ENCODE data around the gene DGKB. TPM values are rescaled to one million over a fixed set of nuclear protein-coding genes. Genes with fewer than 3 reads are reported as not detected.

DGKB gene
- total RNA-seq, 2 donors from 2014 or later = 0.52 TPM; not detected in 1

- Histone ChIP-seq H3K4me1 (no peaks in the 10 kb centered on the region), H3K9me3 (no peaks in the 10 kb centered on the region), H3K4me3 (no peak overlapping the region), H3K36me3 (replicated peaks in 1 of 2; ENCODE audit: insufficient read depth in 1 of 2, low read depth in 2 of 2) (no peaks in the 10 kb centered on the region), H3K27me3 (no peaks in the 10 kb centered on the region), H3K27ac (no peak overlapping the region)
- ATAC-seq = no peak
- intact Hi-C loops (cut with DNase I) = no loop called here
- no peak for DNase-seq
- WGBS, 2 donors = 31 to 37% methylated on average over 2 of the region's 2 CpGs
- TF ChIP-seq, protein P1, sequence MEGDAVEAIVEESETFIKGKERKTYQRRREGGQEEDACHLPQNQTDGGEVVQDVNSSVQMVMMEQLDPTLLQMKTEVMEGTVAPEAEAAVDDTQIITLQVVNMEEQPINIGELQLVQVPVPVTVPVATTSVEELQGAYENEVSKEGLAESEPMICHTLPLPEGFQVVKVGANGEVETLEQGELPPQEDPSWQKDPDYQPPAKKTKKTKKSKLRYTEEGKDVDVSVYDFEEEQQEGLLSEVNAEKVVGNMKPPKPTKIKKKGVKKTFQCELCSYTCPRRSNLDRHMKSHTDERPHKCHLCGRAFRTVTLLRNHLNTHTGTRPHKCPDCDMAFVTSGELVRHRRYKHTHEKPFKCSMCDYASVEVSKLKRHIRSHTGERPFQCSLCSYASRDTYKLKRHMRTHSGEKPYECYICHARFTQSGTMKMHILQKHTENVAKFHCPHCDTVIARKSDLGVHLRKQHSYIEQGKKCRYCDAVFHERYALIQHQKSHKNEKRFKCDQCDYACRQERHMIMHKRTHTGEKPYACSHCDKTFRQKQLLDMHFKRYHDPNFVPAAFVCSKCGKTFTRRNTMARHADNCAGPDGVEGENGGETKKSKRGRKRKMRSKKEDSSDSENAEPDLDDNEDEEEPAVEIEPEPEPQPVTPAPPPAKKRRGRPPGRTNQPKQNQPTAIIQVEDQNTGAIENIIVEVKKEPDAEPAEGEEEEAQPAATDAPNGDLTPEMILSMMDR (IDR thresholded peaks at IDR 0.05) = no peak
- no peak for TF ChIP-seq POLR2A (IDR thresholded peaks at IDR 0.05)
Measured at GRCh38 chr7:14147532-14147931, 755.0 kb downstream of the DGKB start.

DNA sequence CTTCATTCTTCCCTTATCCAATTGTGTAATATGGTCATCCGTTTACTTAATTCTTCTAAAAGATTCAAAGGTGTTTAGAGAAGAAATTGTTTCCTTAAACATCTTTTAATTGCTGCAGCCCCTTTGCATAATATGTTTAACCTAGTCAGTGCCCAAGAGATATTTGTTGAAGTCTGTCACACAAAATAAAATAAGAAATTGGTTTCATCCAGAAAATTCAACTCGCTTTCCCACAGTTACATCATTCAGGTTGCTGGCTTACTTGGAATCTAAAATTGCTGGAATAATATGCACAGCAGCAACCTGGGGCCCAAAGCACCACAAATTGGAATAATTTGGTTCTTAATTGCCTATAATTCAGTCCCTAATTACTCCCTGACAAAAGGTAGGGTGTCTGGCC, 758.0 kb downstream of the DGKB start:
- no peak overlapping the region for H3K4me3 ChIP-seq
- H3K4me1 ChIP-seq = no peaks in the 10 kb centered on the region
- intact Hi-C loops (cut with DNase I) = no loop called here
- ATAC-seq (no peak), DNase-seq (no peak)
- no peak overlapping the region for H3K27ac ChIP-seq
- H3K27me3 ChIP-seq = no peaks in the 10 kb centered on the region
- no peaks in the 10 kb centered on the region for H3K36me3 ChIP-seq (replicated peaks in 1 of 2; ENCODE audit: insufficient read depth in 1 of 2, low read depth in 2 of 2)
- 86 to 87% methylated on average over 2 of the region's 2 CpGs for WGBS, 2 donors
- no peaks in the 10 kb centered on the region for H3K9me3 ChIP-seq
- no peak for TF ChIP-seq POLR2A (IDR thresholded peaks at IDR 0.05)
- TF ChIP-seq, protein P1 (IDR thresholded peaks at IDR 0.05) = no peak

- DNase-seq (no peak), ATAC-seq (no peak)
- TF ChIP-seq, protein P1 (IDR thresholded peaks at IDR 0.05) = no peak
- no peak for TF ChIP-seq POLR2A (IDR thresholded peaks at IDR 0.05)
- H3K27ac ChIP-seq = no peak overlapping the region
- intact Hi-C loops (cut with DNase I) = no loop called here
- H3K36me3 ChIP-seq (replicated peaks in 1 of 2; ENCODE audit: insufficient read depth in 1 of 2, low read depth in 2 of 2) = no peaks in the 10 kb centered on the region
- H3K4me3 ChIP-seq = no peak overlapping the region
- H3K27me3 ChIP-seq = no peaks in the 10 kb centered on the region
- no peaks in the 10 kb centered on the region for H3K4me1 ChIP-seq
- H3K9me3 ChIP-seq = no peaks in the 10 kb centered on the region
- WGBS, 2 donors = 77 to 83% methylated on average over 1 of the region's 1 CpG
Measured at GRCh38 chr7:14144109-14144508, 758.4 kb downstream of the DGKB start.

GRCh38 chr7:14137676-14138075, 764.9 kb downstream of the DGKB start:
- DNase-seq (no peak), ATAC-seq (no peak)
- H3K9me3 ChIP-seq = no peaks in the 10 kb centered on the region
- intact Hi-C loops (cut with DNase I) = no loop called here
- TF ChIP-seq, protein P1 (IDR thresholded peaks at IDR 0.05) = no peak
- no peak for TF ChIP-seq POLR2A (IDR thresholded peaks at IDR 0.05)
- H3K4me1 ChIP-seq = no peaks in the 10 kb centered on the region
- no peaks in the 10 kb centered on the region for H3K36me3 ChIP-seq (replicated peaks in 1 of 2; ENCODE audit: insufficient read depth in 1 of 2, low read depth in 2 of 2)
- H3K27ac ChIP-seq = no peak overlapping the region
- WGBS, 2 donors = 45 to 55% methylated on average over 2 of the region's 2 CpGs
- H3K4me3 ChIP-seq = no peak overlapping the region
- H3K27me3 ChIP-seq = no peaks in the 10 kb centered on the region

DNA sequence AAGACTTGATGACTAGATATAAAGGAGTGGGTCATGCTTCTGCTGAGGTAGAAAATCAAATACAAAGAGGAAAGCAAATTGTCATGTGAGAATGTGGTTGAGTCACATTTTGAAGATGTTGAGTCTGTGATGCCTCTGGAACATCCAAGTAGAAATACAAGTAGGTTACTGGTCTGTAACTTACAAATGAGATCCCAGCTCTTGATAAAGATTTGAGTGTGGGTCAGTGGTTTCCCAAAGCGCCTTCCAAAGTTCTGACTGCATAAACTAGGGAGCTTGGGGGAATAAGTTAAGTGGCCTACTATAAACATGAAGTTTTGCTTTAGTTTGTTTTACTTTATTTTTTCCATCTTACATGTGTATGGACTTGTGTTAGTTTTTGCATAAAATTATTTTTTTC, 768.8 kb downstream of the DGKB start:
- Histone ChIP-seq H3K27ac (no peak overlapping the region), H3K27me3 (no peaks in the 10 kb centered on the region), H3K36me3 (replicated peaks in 1 of 2; ENCODE audit: insufficient read depth in 1 of 2, low read depth in 2 of 2) (no peaks in the 10 kb centered on the region), H3K4me3 (no peak overlapping the region), H3K9me3 (no peaks in the 10 kb centered on the region), H3K4me1 (no peaks in the 10 kb centered on the region)
- TF ChIP-seq, protein P1 (IDR thresholded peaks at IDR 0.05) = no peak
- TF ChIP-seq POLR2A (IDR thresholded peaks at IDR 0.05) = no peak
- 54 to 73% methylated on average over 1 of the region's 1 CpG for WGBS, 2 donors
- no peak for ATAC-seq
- intact Hi-C loops (cut with DNase I) = no loop called here
- DNase-seq = no peak

All from body of pancreas (tissue), 4 donors.